ENCODE measurements around the gene MAP3K21. TPM values are rescaled to one million over a fixed set of nuclear protein-coding genes. Genes with fewer than 3 reads are reported as not detected.
A peak's percentile ranks its signal among the peaks of the same experiment; 100 is the strongest.

The MAP3K21 gene
- total RNA-seq, 4 donors from 2014 or later: 6.1 to 16.6 (median 10.6) TPM

GRCh38 chr1:233410906-233411305, 83.4 kb downstream of the MAP3K21 start:
- no peak for DNase-seq (ENCODE audit: low spot score in 2 of 2)
- 72% methylated on average over 5 of the region's 5 CpGs for WGBS, 2 donors
- H3K4me3 ChIP-seq (ENCODE audit: low read depth, poor library complexity, severe bottlenecking): no peak overlapping the region
- intact Hi-C loops (cut with DNase I; ENCODE audit: low total_unique reads): no loop called here
- TF ChIP-seq POLR2A (IDR thresholded peaks at IDR 0.05): no peak
- TF ChIP-seq, protein P1, sequence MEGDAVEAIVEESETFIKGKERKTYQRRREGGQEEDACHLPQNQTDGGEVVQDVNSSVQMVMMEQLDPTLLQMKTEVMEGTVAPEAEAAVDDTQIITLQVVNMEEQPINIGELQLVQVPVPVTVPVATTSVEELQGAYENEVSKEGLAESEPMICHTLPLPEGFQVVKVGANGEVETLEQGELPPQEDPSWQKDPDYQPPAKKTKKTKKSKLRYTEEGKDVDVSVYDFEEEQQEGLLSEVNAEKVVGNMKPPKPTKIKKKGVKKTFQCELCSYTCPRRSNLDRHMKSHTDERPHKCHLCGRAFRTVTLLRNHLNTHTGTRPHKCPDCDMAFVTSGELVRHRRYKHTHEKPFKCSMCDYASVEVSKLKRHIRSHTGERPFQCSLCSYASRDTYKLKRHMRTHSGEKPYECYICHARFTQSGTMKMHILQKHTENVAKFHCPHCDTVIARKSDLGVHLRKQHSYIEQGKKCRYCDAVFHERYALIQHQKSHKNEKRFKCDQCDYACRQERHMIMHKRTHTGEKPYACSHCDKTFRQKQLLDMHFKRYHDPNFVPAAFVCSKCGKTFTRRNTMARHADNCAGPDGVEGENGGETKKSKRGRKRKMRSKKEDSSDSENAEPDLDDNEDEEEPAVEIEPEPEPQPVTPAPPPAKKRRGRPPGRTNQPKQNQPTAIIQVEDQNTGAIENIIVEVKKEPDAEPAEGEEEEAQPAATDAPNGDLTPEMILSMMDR (IDR thresholded peaks at IDR 0.05): no peak

DNA sequence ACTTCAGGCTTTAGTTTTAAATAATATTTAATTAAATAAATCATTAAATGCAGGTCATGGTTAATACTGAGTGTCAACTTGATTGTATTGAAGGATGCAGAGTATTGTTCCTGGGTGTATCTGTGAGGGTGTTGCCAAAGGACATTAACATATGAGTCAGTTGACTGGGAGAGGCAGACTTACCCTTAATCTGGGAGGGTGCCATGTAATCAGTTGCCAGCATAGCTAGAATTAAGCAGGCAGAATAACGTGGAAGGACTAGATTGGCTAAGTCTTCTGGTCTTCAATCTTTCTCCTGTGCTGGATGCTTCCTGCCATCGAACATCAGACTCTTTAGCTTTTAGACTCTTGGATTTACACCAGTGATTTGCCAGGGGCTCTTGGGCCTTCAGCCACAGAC, 85.3 kb downstream of the MAP3K21 start:
- WGBS, 2 donors: 30 to 38% methylated on average over 2 of the region's 2 CpGs
- intact Hi-C loops (cut with DNase I; ENCODE audit: low total_unique reads): no loop called here
- TF ChIP-seq POLR2A (IDR thresholded peaks at IDR 0.05): no peak
- TF ChIP-seq, protein P1 (IDR thresholded peaks at IDR 0.05): no peak
- DNase-seq (ENCODE audit: low spot score in 2 of 2): peak in 1 of 2 donors; percentile 25
- no peak overlapping the region for H3K4me3 ChIP-seq (ENCODE audit: low read depth, poor library complexity, severe bottlenecking)

DNA sequence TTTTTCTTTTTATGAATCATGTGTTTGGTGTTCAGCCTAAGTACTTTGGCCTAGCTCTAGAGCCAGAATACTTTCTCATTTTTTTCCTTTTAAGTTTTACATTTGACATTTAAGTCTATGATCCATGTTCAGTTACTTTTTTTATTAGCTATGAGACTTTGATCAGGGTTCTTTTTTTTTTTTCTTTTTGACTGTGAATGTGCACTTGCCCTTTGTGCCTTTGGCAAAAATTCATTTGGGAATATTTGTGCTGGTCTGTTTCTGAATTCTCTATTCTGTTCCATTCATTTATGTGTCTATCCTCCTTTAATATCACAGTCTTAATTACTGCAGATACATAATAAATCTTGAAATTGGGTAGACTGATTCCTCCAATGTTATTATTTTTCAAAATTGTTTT, 93.8 kb downstream of the MAP3K21 start:
- intact Hi-C loops (cut with DNase I; ENCODE audit: low total_unique reads): no loop called here
- no peak for DNase-seq (ENCODE audit: low spot score in 2 of 2)
- H3K4me3 ChIP-seq (ENCODE audit: low read depth, poor library complexity, severe bottlenecking): no peak overlapping the region
- TF ChIP-seq POLR2A (IDR thresholded peaks at IDR 0.05): no peak
- TF ChIP-seq, protein P1 (IDR thresholded peaks at IDR 0.05): no peak

DNA sequence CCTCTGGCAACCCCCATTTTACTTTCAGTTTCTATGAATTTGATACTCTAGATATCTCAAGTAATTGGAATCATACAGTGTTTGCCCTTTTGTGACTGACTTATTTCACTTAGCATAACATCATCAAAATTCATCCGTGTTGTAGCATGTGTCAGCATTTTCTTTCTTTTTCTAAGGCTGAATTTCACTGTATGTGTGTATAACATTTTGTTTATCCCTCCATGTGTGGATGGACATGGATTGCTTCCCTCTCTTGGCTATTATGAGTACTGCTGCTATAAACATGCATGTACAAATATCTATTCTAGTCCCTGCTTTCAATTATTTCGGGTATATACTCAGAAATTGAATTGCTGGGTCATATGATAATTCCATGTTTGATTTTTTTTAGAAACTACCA, 97.3 kb downstream of the MAP3K21 start:
- intact Hi-C loops (cut with DNase I; ENCODE audit: low total_unique reads): no loop called here
- TF ChIP-seq, protein P1 (IDR thresholded peaks at IDR 0.05): no peak
- TF ChIP-seq POLR2A (IDR thresholded peaks at IDR 0.05): no peak
- H3K4me3 ChIP-seq (ENCODE audit: low read depth, poor library complexity, severe bottlenecking): no peak overlapping the region
- 42 to 53% methylated on average over 2 of the region's 2 CpGs for WGBS, 2 donors
- DNase-seq (ENCODE audit: low spot score in 2 of 2): no peak

GRCh38 chr1:233427907-233428306, 100.4 kb downstream of the MAP3K21 start:
- no peak for DNase-seq (ENCODE audit: low spot score in 2 of 2)
- no peak for TF ChIP-seq POLR2A (IDR thresholded peaks at IDR 0.05)
- TF ChIP-seq, protein P1 (IDR thresholded peaks at IDR 0.05): no peak
- 89 to 90% methylated on average over 1 of the region's 1 CpG for WGBS, 2 donors
- intact Hi-C loops (cut with DNase I; ENCODE audit: low total_unique reads): no loop called here
- H3K4me3 ChIP-seq (ENCODE audit: low read depth, poor library complexity, severe bottlenecking): no peak overlapping the region

- intact Hi-C loops (cut with DNase I; ENCODE audit: low total_unique reads): no loop called here
- no peak overlapping the region for H3K4me3 ChIP-seq (ENCODE audit: low read depth, poor library complexity, severe bottlenecking)
- DNase-seq (ENCODE audit: low spot score in 2 of 2): no peak
- WGBS, 2 donors: 89 to 99% methylated on average over 3 of the region's 3 CpGs
- TF ChIP-seq POLR2A (IDR thresholded peaks at IDR 0.05): no peak
- TF ChIP-seq, protein P1 (IDR thresholded peaks at IDR 0.05): no peak
These were observed 104.4 kb downstream of the MAP3K21 start for GRCh38 chr1:233431753-233432403.
